IPS-11a (cell line): Measurements from ENCODE around the gene FIGNL2.
A peak's percentile ranks its signal among the peaks of the same experiment; 100 is the strongest.

Source experiments
- H3K4me3 ChIP-seq: one replicate; pipeline ENCODE4 v1.5.1; 2013; ENCODE audit warnings: low read depth, low read length, control low read depth

The FIGNL2 gene

DNA sequence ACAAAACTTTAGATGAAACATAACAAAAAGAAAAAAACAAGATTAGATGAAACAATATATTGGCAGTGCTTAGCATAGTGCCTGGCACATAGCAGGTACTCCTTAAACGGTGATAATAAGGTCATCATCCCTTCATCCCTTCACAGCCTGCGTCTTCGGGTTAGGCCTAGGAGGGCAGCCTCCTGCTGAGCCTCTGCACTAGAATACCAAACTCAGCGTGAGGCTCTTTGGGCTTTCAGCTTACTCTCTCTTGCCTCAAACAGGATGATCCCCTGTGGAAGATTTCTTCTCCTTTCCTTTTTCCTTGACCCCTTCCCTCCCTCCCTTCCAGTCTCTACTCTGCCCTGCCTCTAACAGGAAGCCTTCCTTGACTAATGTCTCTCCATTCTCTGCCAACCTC is 14.4 kb upstream of the FIGNL2 start:
- no peak overlapping the region for H3K4me3 ChIP-seq

DNA sequence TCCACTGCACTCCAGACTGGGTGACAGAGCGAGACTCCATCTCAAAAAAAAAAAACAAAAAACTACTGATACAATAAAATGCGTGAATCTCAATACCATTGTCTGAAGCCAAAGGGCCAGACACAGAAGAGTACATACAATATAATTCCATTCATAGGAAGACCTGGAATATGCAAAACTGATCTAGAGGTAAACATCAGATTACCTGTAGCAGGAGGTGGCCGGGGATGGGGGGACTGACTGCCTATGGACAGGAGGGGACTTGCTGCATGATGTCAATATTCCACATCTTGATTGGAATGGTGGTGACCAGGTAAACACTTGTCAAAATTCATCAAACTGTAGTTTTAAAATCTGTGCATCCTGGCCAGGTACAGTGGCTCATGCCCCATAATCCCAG is 12.5 kb upstream of the FIGNL2 start:
- H3K4me3 ChIP-seq: no peak overlapping the region

DNA sequence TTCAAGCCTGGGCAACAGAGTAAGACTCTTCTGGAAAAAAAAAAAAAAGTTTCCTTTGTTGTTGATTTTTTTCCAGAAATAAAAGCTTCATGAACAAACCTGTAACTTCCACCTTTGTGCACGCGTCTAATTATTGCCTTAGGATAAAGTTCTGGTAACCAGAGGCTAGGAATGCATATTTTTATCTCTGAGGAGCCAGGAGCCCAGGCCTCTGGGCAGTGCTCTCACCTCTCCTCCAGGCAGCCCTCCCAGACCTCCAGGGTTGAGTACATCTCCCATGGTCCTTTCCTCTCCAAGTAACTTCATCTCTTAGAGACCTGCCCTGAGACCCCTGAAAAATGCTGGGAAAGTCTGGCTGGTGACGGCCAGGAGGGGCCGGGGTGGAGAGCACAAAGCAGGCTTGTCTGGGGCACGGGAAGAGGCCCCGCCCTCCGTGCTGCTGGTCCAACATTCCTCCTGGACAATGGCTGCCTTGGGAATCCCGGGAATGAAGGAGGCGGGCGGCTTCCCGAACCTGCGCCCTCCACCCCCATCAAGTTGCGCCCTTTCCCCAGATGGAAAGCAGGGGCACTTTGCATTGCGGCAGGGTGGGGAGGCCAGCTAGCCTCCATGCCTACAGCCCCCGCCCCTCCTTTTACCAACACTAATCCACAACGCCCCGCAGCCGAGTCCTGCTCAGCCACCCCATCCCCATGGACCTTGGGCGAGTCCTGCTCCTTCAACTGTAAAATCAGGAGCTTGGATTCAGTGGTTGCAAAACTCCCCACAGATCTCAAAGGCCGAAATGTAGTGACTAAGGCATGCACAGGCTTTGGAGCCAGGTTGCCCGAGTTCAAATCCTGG is 7.3 kb upstream of the FIGNL2 start:
- H3K4me3 ChIP-seq: peak overlapping the region; percentile 41

DNA sequence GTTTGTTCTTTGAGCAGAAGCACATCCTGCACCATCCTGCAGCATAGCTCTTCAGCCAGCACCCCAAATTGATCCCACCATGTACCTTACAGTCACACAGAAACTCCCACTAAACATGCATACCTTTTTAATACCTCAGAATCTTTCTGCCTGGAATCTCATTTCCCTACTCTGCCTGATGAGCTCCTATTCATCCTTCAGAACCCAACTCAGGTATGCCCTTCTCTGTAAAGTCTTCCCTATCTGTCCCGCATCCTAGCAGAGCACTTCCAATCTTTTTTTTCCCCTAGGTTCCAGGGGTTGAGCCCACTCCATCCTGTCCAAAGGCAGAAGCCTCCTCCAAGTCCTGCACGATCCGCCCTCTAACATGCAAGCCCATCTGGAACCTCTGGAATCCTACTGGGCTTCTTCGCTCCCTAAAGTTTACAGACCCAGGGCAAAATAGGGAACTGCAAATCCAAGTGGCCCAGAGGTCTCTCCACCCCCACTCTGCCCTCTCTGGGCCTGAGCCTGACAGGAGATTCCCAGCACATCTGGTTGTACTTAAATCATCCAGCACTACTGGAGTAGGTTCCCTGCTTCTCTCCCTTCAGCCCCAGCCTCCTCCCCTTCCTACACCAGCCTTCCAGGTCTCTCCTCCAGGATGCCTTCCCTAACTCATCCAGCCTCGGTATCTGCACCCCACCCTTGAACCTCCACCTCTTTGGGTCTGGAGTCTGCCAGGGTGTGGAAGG is 4.1 kb upstream of the FIGNL2 start:
- no peak overlapping the region for H3K4me3 ChIP-seq

DNA sequence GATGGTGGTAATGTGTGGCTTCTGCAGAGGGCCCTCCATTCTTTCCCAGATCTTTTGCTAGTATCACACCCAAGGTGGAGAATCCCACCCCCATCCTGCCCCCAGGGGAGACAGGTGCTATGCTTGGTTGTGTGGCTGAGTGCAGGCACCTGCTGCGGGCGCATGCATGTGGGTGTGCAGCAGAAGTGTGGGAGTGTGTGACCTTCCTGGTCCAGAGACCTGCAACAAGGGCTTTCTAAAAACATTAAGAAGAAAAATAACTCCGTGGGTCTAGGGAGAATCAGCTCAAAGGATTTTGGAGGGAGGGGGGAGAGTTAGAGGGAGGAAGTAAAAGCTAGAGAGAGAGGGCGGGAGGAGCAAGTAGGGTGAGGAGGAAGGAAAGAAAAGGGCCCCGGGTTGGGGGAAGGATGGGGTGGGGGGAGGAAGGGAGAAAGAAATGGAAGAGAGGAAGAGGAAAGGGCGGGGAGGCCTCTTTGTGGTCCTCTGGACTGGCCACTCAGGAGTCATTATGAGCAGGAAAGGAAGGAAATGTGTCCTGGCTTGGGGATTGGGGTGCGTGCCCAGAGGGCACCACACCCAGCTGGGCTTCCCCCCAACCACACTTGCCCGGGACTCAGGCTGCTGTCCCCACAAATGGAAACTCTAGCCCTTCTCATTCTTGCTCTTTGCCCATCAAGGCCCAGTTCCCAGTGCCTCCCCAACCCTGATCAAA is 3.1 kb upstream of the FIGNL2 start:
- H3K4me3 ChIP-seq: no peak overlapping the region

DNA sequence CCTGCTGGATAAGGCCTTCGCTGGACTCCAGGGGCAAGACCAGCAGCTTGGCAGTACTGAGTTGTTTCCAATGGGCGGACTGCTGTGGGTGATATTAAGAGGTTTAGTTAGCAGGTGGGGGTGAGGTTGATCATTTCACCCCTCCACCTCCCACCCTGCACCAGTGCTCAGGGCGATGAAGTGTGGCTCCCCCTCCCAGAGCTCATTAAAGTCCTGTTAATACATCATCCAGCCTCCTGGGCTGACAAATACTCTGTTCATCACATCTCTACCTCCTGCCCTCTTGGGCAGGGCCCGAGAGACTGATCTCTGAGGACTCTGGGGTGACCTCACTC is 2.4 kb upstream of the FIGNL2 start:
- no peak overlapping the region for H3K4me3 ChIP-seq

DNA sequence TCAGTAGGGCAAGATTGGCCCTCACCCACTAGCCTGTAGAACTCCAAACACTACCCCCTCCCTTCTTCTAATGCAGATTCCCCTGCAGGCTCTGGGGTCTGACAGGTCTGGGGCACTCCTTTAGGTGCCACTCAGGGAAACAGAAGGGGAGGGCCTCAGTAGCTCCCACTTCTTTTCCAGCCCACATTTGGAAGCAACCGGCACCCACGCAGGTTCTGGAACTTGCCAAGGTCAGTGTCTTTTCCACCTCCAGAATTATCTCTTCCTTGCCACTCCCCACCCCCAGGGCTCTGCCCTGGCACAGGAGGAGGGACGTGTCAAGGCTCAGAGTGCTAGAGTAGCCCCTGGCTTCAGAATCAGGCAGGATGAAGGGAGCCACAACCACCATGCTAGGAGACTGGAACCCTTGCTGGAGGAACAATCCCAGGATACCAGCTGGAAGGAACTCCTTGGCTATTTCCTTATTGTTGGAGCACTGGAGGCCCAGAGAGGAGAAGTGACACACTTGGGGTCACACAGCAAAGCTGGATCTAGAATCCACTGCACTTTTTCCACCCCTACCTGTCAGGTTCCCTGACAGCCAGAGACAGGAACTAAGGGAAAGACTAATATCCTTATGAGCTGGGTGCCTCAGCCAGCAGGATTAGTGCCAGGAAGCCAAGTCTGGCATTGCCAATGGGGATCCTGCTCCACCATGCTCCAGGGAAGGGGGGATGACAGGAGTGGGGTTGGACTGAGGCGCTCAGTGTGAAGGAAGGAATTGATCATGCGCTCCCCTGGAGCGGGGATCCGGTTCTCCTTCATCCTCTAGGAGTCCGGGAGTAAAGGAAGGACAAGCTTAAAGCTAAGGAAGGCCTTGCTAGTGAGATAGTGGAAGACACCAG is 1.8 kb upstream of the FIGNL2 start:
- H3K4me3 ChIP-seq: no peak overlapping the region

DNA sequence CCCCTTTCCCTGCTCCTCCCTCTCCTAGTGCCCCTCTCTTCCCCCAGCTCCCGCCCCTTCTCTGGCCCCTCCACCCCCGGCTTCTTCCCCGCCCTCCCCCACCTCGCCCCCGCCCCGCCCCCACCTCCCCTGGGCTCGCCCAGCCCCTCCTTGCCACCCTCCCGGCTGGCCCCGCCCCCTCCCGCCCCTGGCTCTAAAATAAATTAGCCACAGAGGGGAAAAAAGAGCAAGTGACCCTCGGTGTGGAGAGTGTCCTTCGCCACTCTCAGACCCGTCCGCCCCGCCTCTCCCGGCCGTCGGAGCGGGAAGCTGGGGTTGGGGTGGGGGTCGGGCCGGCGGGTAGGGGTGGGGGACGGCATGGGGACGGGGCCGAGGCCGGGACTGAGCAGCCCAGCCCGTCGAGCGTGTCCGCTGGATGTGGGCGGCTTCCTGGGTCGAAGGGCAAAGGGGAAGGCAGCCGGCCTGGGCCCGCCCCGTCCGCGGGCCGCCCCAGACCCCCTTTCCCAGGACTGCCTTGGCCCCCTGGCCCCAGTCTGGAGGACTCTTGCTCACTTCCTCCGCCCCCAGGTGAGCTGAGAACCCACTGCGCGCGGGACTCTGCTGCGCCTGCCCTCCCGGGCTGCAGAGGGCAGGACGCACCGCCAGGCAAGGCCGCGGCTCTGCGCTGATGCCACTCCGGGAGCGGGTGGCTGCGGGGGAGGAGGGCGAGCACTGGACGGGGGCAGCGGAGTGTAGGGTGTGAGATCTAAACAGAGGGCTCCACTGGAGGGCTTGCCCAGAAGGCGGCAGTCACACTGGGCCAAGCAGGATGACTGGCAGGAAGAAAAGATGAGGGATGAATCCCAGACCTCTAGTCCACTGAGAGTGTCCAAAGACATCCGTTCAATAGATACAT is 570 bp upstream of the FIGNL2 start:
- H3K4me3 ChIP-seq: peak overlapping the region; percentile 33

DNA sequence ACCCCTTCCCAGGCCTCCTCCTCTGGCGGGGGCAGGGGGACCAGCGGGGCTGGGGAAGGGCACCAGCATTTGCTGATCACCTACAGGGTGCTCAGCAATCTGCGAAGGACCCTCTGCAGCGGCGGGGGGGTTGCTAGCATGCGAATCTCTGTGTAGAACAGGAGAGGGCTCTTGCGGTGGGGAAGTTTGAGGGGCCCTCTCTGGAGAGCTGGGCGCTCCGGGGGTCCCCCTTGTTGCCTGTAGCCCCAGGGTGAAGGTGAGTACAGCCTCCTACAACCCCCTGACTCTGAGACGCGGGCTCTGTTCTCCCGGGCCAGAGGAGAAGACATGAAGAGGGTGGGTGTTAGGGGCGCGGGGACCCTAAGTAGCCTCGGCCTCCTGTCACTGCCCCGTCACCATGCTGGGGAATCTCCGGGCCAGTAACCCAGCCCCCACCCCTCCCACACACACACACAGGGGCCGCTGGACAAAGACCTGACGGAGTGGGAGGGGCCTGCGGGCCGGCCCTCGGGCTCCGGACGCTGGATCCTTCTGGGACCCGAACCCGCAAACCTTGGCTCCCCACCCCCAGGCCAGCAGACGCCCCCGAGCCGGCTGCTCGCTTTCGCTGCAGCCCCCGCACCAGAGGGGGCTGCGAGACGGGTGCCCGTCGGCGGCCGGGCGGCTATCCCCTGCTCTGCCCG is 734 bp downstream of the FIGNL2 start:
- H3K4me3 ChIP-seq: peak overlapping the region; percentile 67

DNA sequence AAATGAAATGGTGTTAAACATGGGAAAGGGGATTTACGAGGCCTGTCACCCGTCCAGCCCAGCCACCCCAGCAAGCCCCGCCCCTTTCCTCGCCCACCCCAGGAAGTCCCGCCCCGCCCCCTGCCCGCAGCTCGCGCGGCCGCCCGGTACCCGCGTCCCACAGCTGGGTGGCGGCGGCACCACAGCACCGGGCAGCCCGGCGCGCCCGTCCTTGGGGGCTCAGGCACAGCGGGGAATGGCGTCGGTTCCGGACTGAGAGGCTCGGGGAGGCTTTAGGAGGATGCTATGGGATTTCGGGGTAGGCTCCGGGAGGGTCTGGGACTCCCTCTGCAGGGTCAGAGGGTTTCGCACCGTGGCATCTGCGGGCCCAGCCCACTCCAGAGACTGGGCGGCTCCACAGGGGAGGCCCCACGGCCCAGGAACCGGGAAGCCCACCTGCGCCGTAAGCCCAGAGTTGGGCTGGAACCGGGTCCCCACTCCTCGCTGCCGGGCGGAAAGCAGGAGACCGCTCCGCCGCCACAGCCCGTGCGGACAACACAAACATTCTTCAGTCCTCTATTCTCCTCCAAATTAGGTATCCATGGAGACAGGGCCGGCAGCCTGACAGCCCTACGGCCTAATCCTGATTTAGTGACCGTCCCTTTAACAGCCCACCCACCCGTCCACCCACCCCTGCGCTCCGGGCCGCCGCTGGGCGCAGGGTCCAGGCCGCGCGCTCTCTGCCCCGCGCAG is 1.4 kb downstream of the FIGNL2 start:
- peak overlapping the region; percentile 67 for H3K4me3 ChIP-seq

DNA sequence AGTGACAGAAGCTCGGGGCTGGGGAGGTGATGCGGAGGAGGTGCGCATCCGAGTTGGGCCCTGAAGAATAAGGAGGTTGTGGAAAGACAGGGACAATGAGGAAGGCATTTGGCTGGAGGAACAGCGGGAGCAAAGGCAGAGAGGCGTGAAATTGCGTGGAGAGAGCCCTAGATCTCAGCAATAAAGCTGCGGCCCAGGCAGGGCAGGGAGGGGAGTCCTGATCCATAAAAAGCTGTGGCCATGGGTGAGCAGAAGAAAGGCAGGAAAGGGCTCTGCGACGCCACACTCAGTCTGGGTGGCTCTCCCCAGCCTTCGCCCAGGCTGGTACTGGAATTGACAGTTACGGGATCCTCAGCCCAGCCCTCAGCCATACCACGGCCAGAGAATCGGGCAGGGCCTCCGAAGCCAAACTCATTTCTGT is 2.2 kb downstream of the FIGNL2 start:
- no peak overlapping the region for H3K4me3 ChIP-seq

DNA sequence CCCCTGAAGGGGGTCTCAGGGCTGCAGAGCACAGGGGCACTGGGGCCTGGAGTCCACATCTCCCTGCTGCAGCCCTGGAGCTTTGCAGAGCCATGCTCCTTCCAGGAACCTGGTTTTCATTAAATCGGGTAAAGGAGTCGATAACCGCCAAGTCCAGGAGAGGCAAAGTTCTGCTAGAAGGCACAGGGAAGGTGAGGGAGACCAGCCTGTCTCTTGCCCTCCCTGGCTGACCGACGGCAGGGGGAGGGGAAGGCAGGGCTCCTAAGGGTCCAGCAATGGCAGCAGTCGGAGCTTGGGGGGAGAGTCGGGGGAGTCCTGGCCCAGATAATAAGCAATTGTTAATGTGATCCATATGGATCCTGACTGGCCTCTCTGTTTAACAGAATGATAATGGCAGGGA is 3.0 kb downstream of the FIGNL2 start:
- H3K4me3 ChIP-seq: no peak overlapping the region

DNA sequence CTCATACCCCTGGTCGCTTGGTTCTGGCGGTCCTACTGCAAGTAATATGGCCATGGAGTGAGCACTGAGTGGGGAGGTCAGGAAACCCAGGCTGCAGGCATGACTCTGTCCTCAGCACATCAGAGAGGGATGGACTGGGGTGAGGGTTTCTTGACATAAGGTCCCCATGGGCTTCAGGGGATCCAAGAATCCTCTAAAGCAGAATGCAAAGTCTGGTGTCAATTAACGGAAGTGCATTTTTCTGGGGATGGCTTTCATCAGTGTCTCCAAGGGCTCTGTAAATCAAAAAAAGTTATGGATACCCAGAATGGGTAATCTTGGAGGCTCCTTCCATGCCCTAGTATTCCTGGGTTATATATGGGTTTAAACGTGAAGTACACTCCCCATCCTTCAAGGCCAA is 3.7 kb downstream of the FIGNL2 start:
- no peak overlapping the region for H3K4me3 ChIP-seq

DNA sequence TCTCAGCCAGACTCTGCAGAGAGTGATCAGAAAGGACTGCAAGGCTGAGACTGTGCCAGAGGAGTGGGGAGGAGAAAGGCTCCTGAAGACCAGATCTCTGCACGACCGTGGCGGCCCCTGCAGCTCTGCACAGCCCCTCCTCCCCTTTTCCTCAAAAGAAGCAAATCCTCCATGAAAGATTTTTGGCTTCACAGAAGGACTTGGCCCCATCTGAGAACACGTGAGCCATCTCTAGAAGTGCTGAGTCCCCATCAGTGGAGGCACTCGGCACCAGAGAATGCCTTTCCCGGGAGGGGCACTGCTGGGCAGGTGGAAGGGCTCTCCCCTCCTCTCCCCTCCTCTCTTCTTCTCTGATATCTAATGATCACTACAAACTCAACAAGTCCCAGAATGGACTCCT is 6.8 kb downstream of the FIGNL2 start:
- no peak overlapping the region for H3K4me3 ChIP-seq

DNA sequence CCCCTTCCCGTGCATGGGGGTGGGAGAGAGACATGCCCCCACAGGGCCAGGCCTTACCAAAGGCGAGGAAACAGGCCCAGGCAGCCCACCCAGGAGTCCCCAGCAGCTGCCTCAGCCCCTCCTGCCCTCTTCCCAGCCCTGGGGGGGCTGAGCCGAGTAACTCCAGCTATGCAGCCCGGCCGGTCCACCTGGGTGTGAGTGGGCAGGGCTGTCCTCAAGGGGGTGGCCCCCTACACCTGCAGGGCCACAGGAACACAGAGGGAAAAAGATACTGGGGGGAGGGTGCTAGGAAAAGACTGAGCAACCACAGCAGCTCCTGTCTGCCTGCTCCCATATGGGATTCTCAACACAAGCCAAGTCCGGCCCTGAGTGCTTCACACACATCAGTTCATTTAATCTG is 7.6 kb downstream of the FIGNL2 start:
- H3K4me3 ChIP-seq: no peak overlapping the region

DNA sequence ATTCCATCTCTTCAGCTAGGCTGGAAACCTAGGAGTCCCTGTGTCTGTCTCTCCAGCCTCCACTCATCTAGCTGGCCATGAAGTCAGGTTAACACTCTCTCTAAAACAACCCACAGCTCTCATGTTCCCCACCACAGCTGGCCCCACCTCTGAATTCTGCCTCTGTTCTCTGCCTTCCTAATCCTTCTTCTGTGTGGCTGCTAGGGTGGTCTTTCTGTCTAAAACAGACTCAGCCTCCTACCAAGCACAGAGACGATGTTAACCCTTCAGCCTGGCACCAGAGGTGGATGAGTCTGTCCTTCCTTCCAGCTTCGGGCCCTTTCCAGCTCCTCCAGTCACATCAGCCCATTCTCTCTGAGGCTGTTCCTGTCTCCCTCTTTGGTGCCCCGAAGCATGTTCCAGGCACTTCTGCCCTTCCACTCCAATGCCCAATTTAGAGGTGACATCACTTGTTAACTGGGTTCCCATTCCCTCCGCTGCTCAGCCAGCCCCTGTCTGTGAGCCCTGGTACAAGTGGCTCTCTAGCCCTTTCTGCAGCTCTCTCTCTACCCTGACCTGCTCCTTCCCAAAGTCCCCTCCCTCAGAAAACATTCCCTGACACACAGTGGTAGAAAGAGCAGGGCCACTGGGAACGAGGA is 9.1 kb downstream of the FIGNL2 start:
- no peak overlapping the region for H3K4me3 ChIP-seq

DNA sequence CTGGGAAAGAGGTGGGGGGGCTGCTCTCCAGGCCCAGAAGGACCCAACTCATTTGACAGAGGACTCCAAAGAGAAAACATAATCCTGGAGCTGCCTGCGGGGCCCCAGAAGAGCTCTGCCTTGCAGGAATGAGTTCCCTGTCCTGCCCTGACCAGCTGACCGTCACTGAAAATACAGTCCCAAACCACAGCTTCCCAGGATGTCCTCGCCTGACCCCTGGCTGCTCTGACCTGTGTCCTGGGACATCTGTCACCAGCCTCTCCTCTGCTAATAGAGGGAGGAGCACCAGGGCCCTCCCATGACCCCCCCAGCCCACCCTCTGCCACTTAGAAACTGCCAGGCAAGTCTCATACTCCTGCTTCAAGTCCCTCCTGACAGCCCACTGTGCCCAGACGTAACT is 9.8 kb downstream of the FIGNL2 start:
- no peak overlapping the region for H3K4me3 ChIP-seq

DNA sequence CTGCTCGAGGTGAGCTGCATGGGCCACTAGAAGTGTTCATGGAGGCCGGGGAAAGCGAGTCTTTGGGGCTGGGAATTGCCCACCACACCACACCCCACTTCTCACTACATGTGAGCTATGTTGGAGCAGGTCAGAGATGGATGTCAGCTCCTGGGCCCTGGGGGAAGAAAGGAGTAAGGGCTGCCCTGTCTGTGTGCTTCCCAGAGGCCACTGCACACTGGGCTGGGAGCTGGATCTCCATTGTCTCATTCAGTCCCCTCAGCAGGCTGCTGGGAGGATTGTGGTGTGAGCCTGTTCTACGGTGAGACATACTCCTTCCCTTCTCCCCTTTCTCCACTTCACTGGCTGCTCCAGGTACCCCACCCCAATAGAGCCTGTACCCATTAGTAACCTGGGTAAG is 10.5 kb downstream of the FIGNL2 start:
- no peak overlapping the region for H3K4me3 ChIP-seq
